SK-N-SH (cell line): ENCODE measurements around the gene FOXR1. TPM values are rescaled to one million over a fixed set of nuclear protein-coding genes. Genes with fewer than 3 reads are reported as not detected.

Experiments
- CTCF ChIA-PET: fragments of 300-600, 350-600 bp; formaldehyde crosslinking; extraction: SDS; loops from one replicate; lab custom pipeline; 2021; lab: Yijun Ruan, JAX
- POLR2A ChIA-PET: fragments of 350-600 bp; sonication (Branson Sonifier 250); formaldehyde crosslinking; extraction: SDS; loops from one replicate; lab custom pipeline; 2020; ENCODE audit warnings: antibody characterized with exemption, inconsistent platforms; lab: Yijun Ruan, JAX
- DNase-seq: peaks from one replicate; pipeline ENCODE4 v3.0.0; 2012
- H2AFZ ChIP-seq: fragments of 200-600 bp; sonication (generic); 2 replicates; pipeline ENCODE4 v1.8.1; 2016; ENCODE audit warnings: antibody characterized with exemption, mild to moderate bottlenecking, low read depth
- H3F3A ChIP-seq: fragments of 200-600 bp; sonication (generic); replicated peaks from 2 replicates; pipeline ENCODE3; 2016; ENCODE audit warnings: antibody characterized with exemption, mild to moderate bottlenecking; ENCODE audit not compliant: insufficient read depth
- H3K27ac ChIP-seq, 2 experiments: fragments of 200-500 bp in 1 of 2; fragments of 200-600 bp in 1 of 2; sonication (Bioruptor generic) in 1 of 2; sonication (generic), shearing (Covaris generic) in 1 of 2; 2 replicates each; pipeline versions ENCODE4 v1.5.1 to v1.6.1; 2014 to 2016; ENCODE audit warnings: low read depth in 2 of 2, inconsistent platforms in 1 of 2, low read length in 1 of 2, mild to moderate bottlenecking in 1 of 2, mixed read lengths in 1 of 2
- H3K27me3 ChIP-seq: fragments of 200-600 bp; sonication (generic), shearing (Covaris generic); 2 replicates; pipeline ENCODE4 v1.6.1; 2016; ENCODE audit warnings: mixed run types; ENCODE audit not compliant: insufficient read depth
- H3K36me3 ChIP-seq, 2 experiments: fragments of 200-500 bp in 1 of 2; fragments of 200-600 bp in 1 of 2; sonication (Bioruptor generic) in 1 of 2; sonication (generic) in 1 of 2; replicated peaks in 1 of 2; 2 replicates each; pipeline versions ENCODE3 to v1.5.1; 2014 to 2016; ENCODE audit warnings: low read length in 1 of 2, mild to moderate bottlenecking in 1 of 2; ENCODE audit not compliant: insufficient read depth in 2 of 2, control insufficient read depth in 1 of 2
- H3K4me1 ChIP-seq, 2 experiments: fragments of 200-500 bp in 1 of 2; fragments of 200-600 bp in 1 of 2; sonication (Bioruptor generic) in 1 of 2; sonication (generic), shearing (Covaris generic) in 1 of 2; 2 replicates each; pipeline versions ENCODE4 v1.5.1 to v1.6.1; 2014 to 2016; ENCODE audit warnings: low read depth in 1 of 2, low read length in 1 of 2, mixed run types in 1 of 2; ENCODE audit not compliant: insufficient read depth in 2 of 2, control insufficient read depth in 1 of 2
- H3K4me2 ChIP-seq: fragments of 200-600 bp; sonication (generic), shearing (Covaris generic); 2 replicates; pipeline ENCODE4 v1.6.1; 2017; ENCODE audit warnings: mixed run types
- H3K4me3 ChIP-seq, 2 experiments: fragments of 200-500 bp in 1 of 2; fragments of 200-600 bp in 1 of 2; sonication (Bioruptor generic) in 1 of 2; sonication (generic), shearing (Covaris generic) in 1 of 2; 2 replicates each; pipeline versions ENCODE4 v1.5.1 to v1.8.1; 2014 to 2016; ENCODE audit warnings: low read depth in 2 of 2, inconsistent platforms in 1 of 2, low read length in 1 of 2, mild to moderate bottlenecking in 1 of 2, mixed read lengths in 1 of 2, moderate library complexity in 1 of 2
- H3K79me2 ChIP-seq: fragments of 200-600 bp; sonication (generic); 2 replicates; pipeline ENCODE4 v1.8.1; 2017; ENCODE audit warnings: mild to moderate bottlenecking; ENCODE audit not compliant: insufficient read depth
- H3K9ac ChIP-seq: fragments of 200-600 bp; sonication (generic); 2 replicates; pipeline ENCODE4 v1.6.1; 2017; ENCODE audit warnings: mixed run types
- H3K9me2 ChIP-seq: fragments of 200-600 bp; sonication (generic); 2 replicates; pipeline ENCODE4 v1.6.1; 2017; ENCODE audit warnings: mixed run types
- H3K9me3 ChIP-seq: fragments of 200-600 bp; sonication (generic); 2 replicates; pipeline ENCODE4 v1.6.1; 2017; ENCODE audit warnings: mixed run types, mild to moderate bottlenecking, moderate library complexity
- H4K20me1 ChIP-seq: fragments of 200-600 bp; sonication (generic); 2 replicates; pipeline ENCODE4 v1.6.1; 2017; ENCODE audit warnings: mild to moderate bottlenecking, mixed run types; ENCODE audit not compliant: insufficient read depth
- EP300 ChIP-seq, 2 experiments: IDR thresholded peaks; 2 replicates each; pipeline versions ENCODE4 v1.4.0 to v1.6.1; 2012; ENCODE audit warnings: borderline replicate concordance in 1 of 2, low read depth in 1 of 2, low read length in 1 of 2
- JUND ChIP-seq: IDR thresholded peaks from 2 replicates; pipeline ENCODE4 v1.4.0; 2012
- POLR2AphosphoS5 ChIP-seq: IDR thresholded peaks from 2 replicates; pipeline ENCODE4 v1.6.1; 2012; ENCODE audit warnings: low read depth, low read length
- USF2 ChIP-seq: fragments of 150-350 bp; IDR thresholded peaks from 2 replicates; pipeline ENCODE4 v1.6.1; 2017; ENCODE audit warnings: antibody characterized with exemption, low read length, low read depth, borderline replicate concordance
- WGBS: methylation state at CpG from one replicate; pipeline ENCODE4 v1.1.6; 2017; ENCODE audit warnings: low lambda C conversion rate; 5-methylcytosine and 5-hydroxymethylcytosine counted together
- polyA plus RNA-seq, 3 experiments: library from polyadenylated mRNA; depleted of rRNA; stranded (reverse); fragments of >200 nt; gene quantifications; 2 replicates each; pipeline ENCODE4 v1.2.3, GENCODE V29; 2012

The FOXR1 gene
- polyA plus RNA-seq, 1 of the 3 experiments (the other 2 are of a cell fraction) = not detected

- no peaks in the 10 kb centered on the region for H3K27me3 ChIP-seq
- H3K4me1 ChIP-seq = peaks cover 12 to 13% of the 10 kb centered on the region in 2 experiments; a peak in 3 of 4 replicates
- TF ChIP-seq EP300 (IDR thresholded peaks at IDR 0.05; ENCODE audit: borderline replicate concordance in 1 of 2, low read depth in 1 of 2, low read length in 1 of 2) (no peak), POLR2AphosphoS5 (peak; percentile 5; the same call in 1 of the 2 replicates)
- H2AFZ ChIP-seq = no peak overlapping the region
- no peaks in the 10 kb centered on the region for H3K9me3 ChIP-seq
- H3F3A ChIP-seq = peaks cover 48% of the 10 kb centered on the region
- DNase-seq = no peak
- H3K79me2 ChIP-seq = peaks cover 53% of the 10 kb centered on the region
- 97% methylated on average over 17 of the region's 17 CpGs for WGBS
- no peak overlapping the region for H3K9ac ChIP-seq
- ChIA-PET POLR2A (interaction anchor here (1.2 kb wide), 1 partner anchor 11 kb away, joined by 4 read pairs; no protein-coding TSS in a partner anchor), CTCF (interaction anchor here (2.0 to 3.9 kb wide), 3 partner anchors 10 to 17 kb away, joined by 4 to 13 read pairs (median 5); partner anchors contain the start of gene CENATAC)
- no peaks in the 10 kb centered on the region for H3K9me2 ChIP-seq
- no peak overlapping the region; a peak in 1 of 4 replicates for H3K27ac ChIP-seq
- peaks cover 50 to 52% of the 10 kb centered on the region in 2 experiments for H3K36me3 ChIP-seq
- no peak overlapping the region for H3K4me3 ChIP-seq
- H3K4me2 ChIP-seq = no peak overlapping the region
- peaks cover 11% of the 10 kb centered on the region for H4K20me1 ChIP-seq
Observed at GRCh38 chr11:119014209-119014924, 42.8 kb downstream of the FOXR1 start.

DNA sequence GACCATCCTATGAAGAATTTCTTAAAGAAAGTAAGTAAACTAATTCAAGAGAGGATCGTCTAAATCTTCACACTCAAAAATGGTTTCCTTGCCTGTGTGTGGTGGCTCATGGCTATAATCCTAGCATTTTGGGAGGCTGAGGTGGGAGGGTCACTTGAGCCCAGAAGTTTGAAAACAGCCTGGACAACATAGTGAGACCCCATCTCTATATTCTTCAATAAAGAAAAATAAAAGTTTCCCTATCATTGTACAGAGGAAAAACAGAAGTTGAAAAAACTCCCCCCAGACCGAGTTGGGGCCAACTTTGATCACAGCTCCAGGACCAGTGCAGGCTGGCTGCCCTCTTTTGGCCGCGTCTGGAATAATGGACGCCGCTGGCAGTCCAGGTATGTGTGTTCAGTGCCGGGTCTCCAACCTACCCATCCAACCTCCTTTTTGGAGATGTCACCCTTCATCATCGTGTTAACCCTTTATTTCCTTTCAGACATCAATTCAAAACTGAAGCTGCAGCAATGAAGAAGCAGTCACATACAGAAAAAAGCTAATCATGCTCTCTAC, 43.6 kb downstream of the FOXR1 start:
- Histone ChIP-seq H3K4me3 (no peak overlapping the region), H3K4me2 (no peak overlapping the region), H3K27ac (no peak overlapping the region; a peak in 1 of 4 replicates), H4K20me1 (peaks cover 14% of the 10 kb centered on the region), H3K9me2 (no peaks in the 10 kb centered on the region), H2AFZ (no peak overlapping the region), H3F3A (peaks cover 46% of the 10 kb centered on the region), H3K9me3 (no peaks in the 10 kb centered on the region), H3K27me3 (no peaks in the 10 kb centered on the region), H3K4me1 (peaks cover 13 to 16% of the 10 kb centered on the region in 2 experiments; a peak in 3 of 4 replicates), H3K36me3 (peaks cover 50 to 52% of the 10 kb centered on the region in 2 experiments), H3K79me2 (peaks cover 60% of the 10 kb centered on the region), H3K9ac (no peak overlapping the region)
- no peak for DNase-seq
- TF ChIP-seq USF2 = no peak
- TF ChIP-seq POLR2AphosphoS5 = 0 out of 2 replicates have a peak, but pooled peaks have one; percentile 24
- peak; percentile 4; the same call in 1 of the 2 replicates for TF ChIP-seq JUND
- ChIA-PET CTCF (interaction anchor here (1.7 to 3.9 kb wide), 3 partner anchors 15 to 325 kb away, joined by 5 to 13 read pairs (median 6); partner anchors contain the start of gene CENATAC), POLR2A (interaction anchor here (1.1 to 1.7 kb wide), 3 partner anchors 11 to 41 kb away, joined by 3 to 6 read pairs (median 4); partner anchors contain the start of gene HYOU1)
- 73% methylated on average over 8 of the region's 8 CpGs for WGBS
